C4-2B (cell line): ENCODE results near the gene TMEM235.

Experiments
- CTCF ChIP-seq: fragments of 450-650 bp; conservative IDR thresholded peaks from 2 replicates; pipeline ENCODE4 v1.5.1; 2017; ENCODE audit warnings: mild to moderate bottlenecking
- ZFX ChIP-seq: fragments of 450-650 bp; IDR thresholded peaks from 2 replicates; pipeline ENCODE4 v1.6.1; 2017

- TF ChIP-seq CTCF (no peak), ZFX (no peak)
Observed at GRCh38 chr17:78225088-78225865, 6.2 kb upstream of the TMEM235 start.
